CD4-positive, alpha-beta T cell treated with Interleukin-10 for 1 hour (primary cell): ENCODE results near the gene ZNF500.

Experiments used
- DNase-seq: peaks from one replicate; pipeline ENCODE4 v3.0.0-alpha.2; 2020

Gene ZNF500

GRCh38 chr16:4766875-4767628 is at the start of gene ZNF500:
Gene ZNF500 (minus strand): TSS chr16:4767162. CDS start chr16:4765978, 1,184 bp downstream.
- peak; percentile 97 for DNase-seq

- no peak for DNase-seq
Observed at GRCh38 chr16:4814542-4815173, 47.7 kb upstream of the ZNF500 start.

- no peak for DNase-seq
Observed at GRCh38 chr16:4814046-4814445, 47.1 kb upstream of the ZNF500 start.

GRCh38 chr16:4813251-4814003 is 46.5 kb upstream of the ZNF500 start:
- no peak for DNase-seq

GRCh38 chr16:4811773-4812172 is 44.8 kb upstream of the ZNF500 start:
- DNase-seq, result no peak

GRCh38 chr16:4811242-4811641 is 44.3 kb upstream of the ZNF500 start:
- DNase-seq, result no peak

- no peak for DNase-seq
Observed at GRCh38 chr16:4806280-4806679, 39.3 kb upstream of the ZNF500 start.

GRCh38 chr16:4805231-4805630 is 38.3 kb upstream of the ZNF500 start:
- DNase-seq, result no peak

GRCh38 chr16:4803898-4804762 is 37.2 kb upstream of the ZNF500 start:
- no peak for DNase-seq

GRCh38 chr16:4803401-4803844 is 36.5 kb upstream of the ZNF500 start:
- DNase-seq, result no peak

GRCh38 chr16:4802659-4803287 is 35.8 kb upstream of the ZNF500 start:
- peak; percentile 88 for DNase-seq

- DNase-seq, result peak; percentile 90
Observed at GRCh38 chr16:4801962-4802658, 35.1 kb upstream of the ZNF500 start, which contains the start of gene ROGDI. Gene ROGDI (minus strand): TSS chr16:4802633. CDS start chr16:4802571, 62 bp downstream.

- DNase-seq, result no peak
Observed at GRCh38 chr16:4801051-4801961, 34.3 kb upstream of the ZNF500 start.

- DNase-seq, result no peak
Observed at GRCh38 chr16:4800290-4801041, 33.5 kb upstream of the ZNF500 start.

- no peak for DNase-seq
Observed at GRCh38 chr16:4799171-4799855, 32.4 kb upstream of the ZNF500 start.

- DNase-seq, result no peak
Observed at GRCh38 chr16:4798456-4798855, 31.5 kb upstream of the ZNF500 start.

- DNase-seq, result no peak
Observed at GRCh38 chr16:4797805-4798252, 30.9 kb upstream of the ZNF500 start.

- DNase-seq, result no peak
Observed at GRCh38 chr16:4796982-4797804, 30.2 kb upstream of the ZNF500 start.
